K562 (cell line): ENCODE results near the gene TXNRD3. TPM values are rescaled to one million over a fixed set of nuclear protein-coding genes. Genes with fewer than 3 reads are reported as not detected.

Experiments used
- ATAC-seq: fragments of 200-7000 bp; cut with Tn5 transposase; 3 replicates; pipeline ENCODE4 v1.9.1; 2020; ENCODE audit warnings: moderate library complexity
- BruUV-seq: library from RNA; stranded (reverse); fragments of 400-500 nt; replicated peaks from 2 replicates; lab custom pipeline; 2021; lab: Mats Ljungman, UMichigan
- CTCF ChIA-PET: fragments of 300-600 bp; formaldehyde crosslinking; extraction: SDS; loops from one replicate; lab custom pipeline; 2021; ENCODE audit warnings: low intra/inter-chr PET ratio; lab: Yijun Ruan, JAX
- POLR2A ChIA-PET: fragments of 300-600, 350-650 bp; sonication (Branson Sonifier 250); formaldehyde crosslinking; extraction: SDS; loops from one replicate; lab custom pipeline; 2021; ENCODE audit warnings: antibody characterized with exemption, inconsistent platforms; lab: Yijun Ruan, JAX
- DNase-seq, 4 experiments: peaks; one replicate each; pipeline versions ENCODE4 v3.0.0 to v3.0.0-alpha.2; 2011 to 2018; ENCODE audit warnings: low spot score in 3 of 4, mixed read lengths in 3 of 4; ENCODE audit errors: extremely low read depth in 1 of 4
- FAIRE-seq: peaks from 2 replicates; lab custom pipeline; 2011; peaks lifted over from hg19 to GRCh38; lab: Jason Lieb, UNC
- H2AFZ ChIP-seq: 2 replicates; pipeline ENCODE4 v1.6.0; 2011; ENCODE audit warnings: low read depth, low read length, control low read depth, inconsistent platforms
- H3K27ac ChIP-seq: fragments of 200-600 bp; 3 replicates; pipeline ENCODE4 v1.8.0; 2011; ENCODE audit warnings: low read depth, mild to moderate bottlenecking, control low read depth, inconsistent platforms, low read length, moderate library complexity, mixed read lengths; ENCODE audit errors: extremely low read depth
- H3K27me3 ChIP-seq, 2 experiments: fragments of 300-600 bp in 1 of 2; 2 replicates in 1 of 2; 3 replicates in 1 of 2; pipeline versions ENCODE4 v1.6.0 to v1.8.0; 2011; ENCODE audit warnings: inconsistent platforms in 2 of 2, low read length in 2 of 2, mild to moderate bottlenecking in 1 of 2, mixed read lengths in 1 of 2, moderate library complexity in 1 of 2; ENCODE audit not compliant: control insufficient read depth in 2 of 2, insufficient read depth in 2 of 2
- H3K36me3 ChIP-seq: fragments of 300-600 bp; 3 replicates; pipeline ENCODE4 v1.8.0; 2011; ENCODE audit warnings: mild to moderate bottlenecking, low read length, inconsistent platforms; ENCODE audit not compliant: control insufficient read depth, insufficient read depth
- H3K4me1 ChIP-seq, 2 experiments: fragments of 200-600 bp in 1 of 2; replicated peaks in 1 of 2; 2 replicates in 1 of 2; 3 replicates in 1 of 2; pipeline versions ENCODE4 v1.5.1 to v1.8.0; 2011; ENCODE audit warnings: inconsistent platforms in 2 of 2, low read length in 2 of 2, mild to moderate bottlenecking in 1 of 2, mixed read lengths in 1 of 2, moderate library complexity in 1 of 2; ENCODE audit not compliant: control insufficient read depth in 2 of 2, insufficient read depth in 2 of 2
- H3K4me2 ChIP-seq: 2 replicates; pipeline ENCODE4 v1.6.1; 2011; ENCODE audit warnings: low read length, control low read depth, inconsistent platforms, mixed read lengths; ENCODE audit not compliant: insufficient read depth
- H3K4me3 ChIP-seq: fragments of 200-600 bp; sonication (generic), shearing (Covaris generic); 2 replicates; pipeline ENCODE4 v1.5.1; 2016; ENCODE audit warnings: control low read depth, inconsistent platforms
- H3K79me2 ChIP-seq: fragments of 200-600 bp; 3 replicates; pipeline ENCODE4 v1.8.0; 2011; ENCODE audit warnings: low read length, inconsistent platforms; ENCODE audit not compliant: control insufficient read depth, insufficient read depth
- H3K9ac ChIP-seq, 2 experiments: 2 replicates each; pipeline versions ENCODE4 v1.6.0 to v1.6.1; 2011; ENCODE audit warnings: low read depth in 2 of 2, low read length in 2 of 2, control low read depth in 1 of 2, inconsistent platforms in 1 of 2, mild to moderate bottlenecking in 1 of 2, mixed read lengths in 1 of 2; ENCODE audit not compliant: insufficient read depth in 1 of 2
- H3K9me1 ChIP-seq: one replicate; pipeline ENCODE4 v1.6.0; 2011; ENCODE audit warnings: inconsistent platforms, mild to moderate bottlenecking, low read length, moderate library complexity; ENCODE audit not compliant: control insufficient read depth, insufficient read depth
- H3K9me3 ChIP-seq: replicated peaks from 2 replicates; pipeline ENCODE4 v1.5.1; 2011; ENCODE audit warnings: low read depth, low read length, inconsistent platforms; ENCODE audit not compliant: control insufficient read depth, insufficient read depth
- H4K20me1 ChIP-seq: replicated peaks from 2 replicates; pipeline ENCODE4 v1.6.1; 2011; ENCODE audit warnings: low read length, inconsistent platforms, mixed read lengths; ENCODE audit not compliant: control insufficient read depth, insufficient read depth
- CHD2 ChIP-seq: IDR thresholded peaks from 2 replicates; pipeline ENCODE4 v1.6.1; 2011; ENCODE audit warnings: low read depth, low read length
- DLX4 ChIP-seq: fragments of 250-450 bp; sonication (Bioruptor Pico); IDR thresholded peaks from 2 replicates; pipeline ENCODE4 v1.6.1; 2021; ENCODE audit warnings: mild to moderate bottlenecking
- ERF ChIP-seq: fragments of 450-650 bp; formaldehyde crosslinking; IDR thresholded peaks from 2 replicates; pipeline ENCODE4 v1.4.0; 2020; ENCODE audit warnings: mild to moderate bottlenecking, mixed read lengths
- HDAC2 ChIP-seq: fragments of 450-650 bp; IDR thresholded peaks from 2 replicates; pipeline ENCODE4 v1.6.1; 2016; ENCODE audit warnings: mild to moderate bottlenecking
- TAF1 ChIP-seq: IDR thresholded peaks from 2 replicates; pipeline ENCODE4 v1.6.1; 2011; ENCODE audit warnings: mild to moderate bottlenecking, low read length, moderate library complexity; ENCODE audit not compliant: insufficient read depth, control insufficient read depth, severe bottlenecking; ENCODE audit errors: extremely low read depth
- YY1 ChIP-seq, 3 experiments: IDR thresholded peaks; 2 replicates each; pipeline ENCODE4 v1.6.1; 2011; ENCODE audit warnings: low read length in 2 of 3, mild to moderate bottlenecking in 2 of 3, moderate library complexity in 2 of 3, borderline replicate concordance in 1 of 3, control low read depth in 1 of 3, low read depth in 1 of 3; ENCODE audit not compliant: insufficient read depth in 3 of 3, insufficient replicate concordance in 2 of 3, control insufficient read depth in 1 of 3, insufficient read length in 1 of 3; ENCODE audit errors: extremely low read depth in 1 of 3
- ZNF165 ChIP-seq: fragments of 250-450 bp; sonication (Bioruptor Pico); IDR thresholded peaks from 2 replicates; pipeline ENCODE4 v1.4.0; 2020; ENCODE audit warnings: borderline replicate concordance
- ZNF639 ChIP-seq, 2 experiments: fragments of 200-800 bp in 1 of 2; sonication (Bioruptor generic) in 1 of 2; sonication (generic) in 1 of 2; formaldehyde crosslinking in 1 of 2; IDR thresholded peaks in 1 of 2; conservative IDR thresholded peaks in 1 of 2; 2 replicates each; pipeline versions ENCODE4 v1.5.0 to v1.6.1; 2016 to 2020; ENCODE audit warnings: missing compliant biosample characterization in 1 of 2, missing genetic modification characterization in 1 of 2, missing genetic modification reagents in 1 of 2
- ZNF695 ChIP-seq: fragments of 450-650 bp; formaldehyde crosslinking; IDR thresholded peaks from 2 replicates; pipeline ENCODE4 v1.4.0; 2020; ENCODE audit warnings: mild to moderate bottlenecking, moderate library complexity
- ZNF79 ChIP-seq: fragments of 250-450 bp; sonication (Bioruptor Pico); IDR thresholded peaks from 2 replicates; pipeline ENCODE4 v1.4.0; 2020; ENCODE audit warnings: low read depth, mild to moderate bottlenecking, moderate library complexity
- ZZZ3 ChIP-seq: fragments of 450-650 bp; IDR thresholded peaks from 2 replicates; pipeline ENCODE4 v1.6.1; 2016; ENCODE audit warnings: antibody characterized with exemption, mild to moderate bottlenecking, moderate library complexity
- WGBS: fragments of 100-300 bp; shearing (Covaris generic); methylation state at CpG from one replicate; pipeline ENCODE4 v1.1.6; 2016; ENCODE audit warnings: low coverage, mixed read lengths; ENCODE audit not compliant: insufficient coverage; ENCODE audit errors: missing lambda C conversion rate; 5-methylcytosine and 5-hydroxymethylcytosine counted together
- in situ Hi-C: fragments of 300-500 bp; cut with MboI; formaldehyde crosslinking; loops from 4 replicates; pipeline ENCODE4 v1.15.0; 2018; ENCODE audit warnings: inconsistent platforms, mixed read lengths
- intact Hi-C: fragments of 100-400 bp; cut with micrococcal nuclease; formaldehyde crosslinking; loops from 2 replicates; pipeline ENCODE4 v1.14.2; 2022
- polyA plus RNA-seq, 8 experiments: library from polyadenylated mRNA; depleted of rRNA in 4 of 8; stranded (reverse) in 5 of 8; unstranded in 3 of 8; fragments of >200 nt; fragmentation: Nextera tagmentation in 2 of 8; fragmentation: Illumina TruSeq in 1 of 8; extraction: Ambion mirVana in 2 of 8; extraction: Trizol in 1 of 8; gene quantifications; 2 replicates each; pipeline versions ENCODE4 v1.2.1 to v1.2.3, GENCODE V29; 2011 to 2014; ENCODE audit warnings: inconsistent platforms in 1 of 8, missing spikeins in 1 of 8
- total RNA-seq, 7 experiments: library from RNA; depleted of rRNA in 6 of 7; stranded (reverse); fragments of >200 nt in 6 of 7; fragmentation: Illumina TruSeq in 2 of 7; extraction: Trizol in 2 of 7; gene quantifications; 2 replicates each; pipeline versions ENCODE4 v1.2.1 to v1.2.3, GENCODE V29; 2011 to 2021; ENCODE audit warnings: low replicate concordance in 1 of 7

TXNRD3 gene
- total and polyA plus RNA-seq, 9 of the 15 experiments (the other 6 are each of a cell fraction or from before 2014, with no cell fraction given): 0.96 to 2.3 (median 1.7) TPM

- ChIA-PET CTCF (no interaction called here), POLR2A (interaction anchor here (0.6 kb wide), 1 partner anchor 1169 kb away, joined by 3 read pairs; no protein-coding TSS in a partner anchor)
- TF ChIP-seq DLX4 (CRISPR knock-in tag) (no peak), ZNF165 (CRISPR knock-in tag) (no peak), ZZZ3 (no peak)
- no peaks in the 10 kb centered on the region for H3K9me3 ChIP-seq
- no peak for FAIRE-seq
- BruUV-seq: no TSS peak
- H3K4me3 ChIP-seq: no peak overlapping the region
- no peaks in the 10 kb centered on the region; a peak in 2 of 5 replicates for H3K4me1 ChIP-seq
- H3K27ac ChIP-seq: no peak overlapping the region
- no peak for DNase-seq
- in situ Hi-C loops: no loop called here
- no peaks in the 10 kb centered on the region for H3K36me3 ChIP-seq
- no peaks in the 10 kb centered on the region for H4K20me1 ChIP-seq
- H2AFZ ChIP-seq: no peak overlapping the region
- no peaks in the 10 kb centered on the region for H3K79me2 ChIP-seq
- intact Hi-C loops: no loop called here
- H3K9ac ChIP-seq: no peak overlapping the region
- peaks cover 0 to 16% of the 10 kb centered on the region in 2 experiments; a peak in 1 of 5 replicates for H3K27me3 ChIP-seq
- 18% methylated on average over 2 of the region's 7 CpGs for WGBS
- H3K9me1 ChIP-seq: no peaks in the 10 kb centered on the region
- no peak overlapping the region for H3K4me2 ChIP-seq
- no peak for ATAC-seq
These were observed 83.8 kb downstream of the TXNRD3 start for GRCh38 chr3:126571078-126571477.

- no peak for FAIRE-seq
- Histone ChIP-seq H4K20me1 (no peaks in the 10 kb centered on the region), H2AFZ (no peak overlapping the region), H3K4me3 (no peak overlapping the region), H3K27me3 (peaks cover 0 to 16% of the 10 kb centered on the region in 2 experiments; a peak in 1 of 5 replicates), H3K9me1 (no peaks in the 10 kb centered on the region), H3K4me1 (no peaks in the 10 kb centered on the region; a peak in 2 of 5 replicates), H3K27ac (no peak overlapping the region), H3K36me3 (no peaks in the 10 kb centered on the region), H3K4me2 (no peak overlapping the region), H3K9ac (no peak overlapping the region), H3K79me2 (no peaks in the 10 kb centered on the region), H3K9me3 (no peaks in the 10 kb centered on the region)
- no TSS peak for BruUV-seq
- in situ Hi-C loops (no loop called here), intact Hi-C loops (no loop called here)
- ATAC-seq: peak; percentile 79
- WGBS: 0% methylated on average over 5 of the region's 6 CpGs
- ChIA-PET POLR2A (interaction anchor here (0.6 kb wide), 1 partner anchor 357 kb away, joined by 3 read pairs; no protein-coding TSS in a partner anchor), CTCF (no interaction called here)
- DNase-seq: peak in 1 of 4 experiments; percentile 7
- TF ChIP-seq HDAC2 (no peak), CHD2 (no peak), TAF1 (no peak), ERF (CRISPR knock-in tag) (no peak), ZNF79 (CRISPR knock-in tag) (no peak), YY1 (IDR thresholded peaks at IDR 0.05; ENCODE audit: borderline replicate concordance in 1 of 3, control insufficient read depth in 1 of 3, extremely low read depth in 1 of 3, insufficient read depth in 3 of 3, insufficient read length in 1 of 3, insufficient replicate concordance in 2 of 3, low read depth in 1 of 3, low read length in 2 of 3) (no peak), ZNF639 (CRISPR knock-in tag; conservative IDR thresholded peaks at IDR 0.05 in 1 of 2, IDR thresholded peaks at IDR 0.05 in 1 of 2) (no peak), ZNF695 (CRISPR knock-in tag) (no peak)
These were observed 84.8 kb downstream of the TXNRD3 start for GRCh38 chr3:126570103-126570541.
